SK-N-MC (cell line): ENCODE results near the gene TK1.

Experiments used
- EZH2 ChIP-seq: fragments of 200-600 bp; sonication (generic); IDR thresholded peaks from one replicate; pipeline ENCODE4 v1.6.1; 2017; ENCODE audit warnings: antibody characterized with exemption
- POLR2AphosphoS5 ChIP-seq: IDR thresholded peaks from 2 replicates; pipeline ENCODE4 v1.6.1; 2012; ENCODE audit warnings: mild to moderate bottlenecking, low read depth, low read length, borderline replicate concordance

GRCh38 chr17:78168242-78168902 is 18.5 kb downstream of the TK1 start, which contains the start of gene SYNGR2:
- TF ChIP-seq POLR2AphosphoS5 (no peak), EZH2 (no peak)
